Muscle layer of colon (tissue), 2 donors: ENCODE data around the gene TBC1D8.

ENCODE experiments used
- H3K27ac ChIP-seq: one replicate; pipeline ENCODE4 v1.7.0; 2013; ENCODE audit warnings: low read depth, mild to moderate bottlenecking, low read length, moderate library complexity
- H3K27me3 ChIP-seq, 2 donors: one replicate each; pipeline ENCODE4 v1.7.0; 2013; ENCODE audit warnings: low read length in 2 of 2, mild to moderate bottlenecking in 2 of 2; ENCODE audit not compliant: insufficient read depth in 2 of 2, control insufficient read depth in 1 of 2
- H3K36me3 ChIP-seq: one replicate; pipeline ENCODE4 v1.7.0; 2013; ENCODE audit warnings: mild to moderate bottlenecking, low read length; ENCODE audit not compliant: insufficient read depth
- H3K4me1 ChIP-seq: one replicate; pipeline ENCODE4 v1.7.0; 2013; ENCODE audit warnings: mild to moderate bottlenecking, low read length; ENCODE audit not compliant: insufficient read depth
- H3K4me3 ChIP-seq, 2 donors: one replicate each; pipeline ENCODE4 v1.7.0; 2013; ENCODE audit warnings: low read length in 2 of 2, low read depth in 1 of 2, mild to moderate bottlenecking in 1 of 2, moderate library complexity in 1 of 2
- H3K9ac ChIP-seq: one replicate; pipeline ENCODE4 v1.7.0; 2013; ENCODE audit warnings: low read length
- H3K9me3 ChIP-seq: one replicate; pipeline ENCODE4 v1.7.0; 2013; ENCODE audit warnings: mild to moderate bottlenecking, low read length
- donor health status: abdominal sarcoma.
- donor health status: Adenocarcinoma of cecum.

The TBC1D8 gene

DNA sequence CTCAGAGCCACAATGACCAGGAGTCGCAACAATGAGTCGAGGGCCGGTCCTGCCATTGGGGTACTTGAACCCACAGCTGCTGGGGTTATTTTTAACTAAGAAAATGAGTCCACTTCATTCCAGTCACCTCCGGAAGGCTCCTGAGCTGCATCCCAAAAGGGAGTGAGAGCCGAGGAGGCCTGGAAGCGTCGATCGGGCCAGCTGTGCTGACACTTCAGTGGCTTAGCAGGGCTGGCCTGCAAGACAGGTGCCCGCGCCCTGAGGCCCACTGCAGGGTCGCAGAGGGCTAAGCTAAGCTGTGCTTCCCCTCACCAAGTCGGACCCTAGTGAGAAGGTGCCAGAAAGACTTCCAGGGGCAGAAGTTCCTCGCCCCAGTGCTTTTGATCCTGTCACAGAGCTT is 21.1 kb downstream of the TBC1D8 start:
- Histone ChIP-seq H3K36me3 (no peaks in the 10 kb centered on the region), H3K4me3 (no peak overlapping the region), H3K9ac (no peak overlapping the region), H3K4me1 (peaks cover 9% of the 10 kb centered on the region), H3K9me3 (no peaks in the 10 kb centered on the region), H3K27me3 (no peaks in the 10 kb centered on the region), H3K27ac (no peak overlapping the region)

DNA sequence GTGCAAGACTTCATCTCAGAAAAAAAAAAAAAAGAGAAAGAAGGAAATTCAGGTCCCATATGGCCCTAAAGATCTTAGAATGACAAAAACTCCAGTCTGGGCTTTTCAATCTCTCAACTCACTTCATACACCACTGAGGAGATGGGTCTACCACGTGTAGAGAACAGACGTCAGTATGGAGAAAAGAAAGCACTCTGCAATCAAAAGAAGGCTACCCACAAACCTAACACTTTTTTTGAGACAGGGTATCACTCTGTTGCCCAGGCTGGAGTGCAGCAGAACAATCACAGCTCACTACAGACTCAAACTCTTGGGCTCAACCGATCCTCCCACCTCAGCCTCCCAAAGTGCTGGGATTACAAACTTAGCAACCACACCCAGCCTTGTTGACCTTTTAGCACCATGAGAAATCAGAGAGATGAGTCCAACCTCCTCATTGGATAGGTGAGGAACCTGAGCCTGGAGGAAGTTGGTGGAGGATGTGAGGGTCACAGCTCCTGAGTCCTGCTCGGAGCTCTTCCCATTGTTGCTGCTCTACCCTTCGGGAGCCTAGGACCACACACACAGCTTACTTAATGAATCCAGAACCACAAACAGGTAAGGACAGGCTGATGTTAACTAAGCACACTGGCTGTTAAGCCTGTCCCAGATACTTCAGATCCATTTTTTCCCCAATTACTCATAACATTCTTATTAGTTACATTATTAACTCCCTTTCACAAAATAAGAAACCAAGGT is 23.7 kb downstream of the TBC1D8 start:
- no peaks in the 10 kb centered on the region for H3K9me3 ChIP-seq
- no peak overlapping the region for H3K27ac ChIP-seq
- no peak overlapping the region for H3K9ac ChIP-seq
- peaks cover 28% of the 10 kb centered on the region for H3K4me1 ChIP-seq
- no peaks in the 10 kb centered on the region for H3K36me3 ChIP-seq
- H3K27me3 ChIP-seq: no peaks in the 10 kb centered on the region
- H3K4me3 ChIP-seq: no peak overlapping the region

DNA sequence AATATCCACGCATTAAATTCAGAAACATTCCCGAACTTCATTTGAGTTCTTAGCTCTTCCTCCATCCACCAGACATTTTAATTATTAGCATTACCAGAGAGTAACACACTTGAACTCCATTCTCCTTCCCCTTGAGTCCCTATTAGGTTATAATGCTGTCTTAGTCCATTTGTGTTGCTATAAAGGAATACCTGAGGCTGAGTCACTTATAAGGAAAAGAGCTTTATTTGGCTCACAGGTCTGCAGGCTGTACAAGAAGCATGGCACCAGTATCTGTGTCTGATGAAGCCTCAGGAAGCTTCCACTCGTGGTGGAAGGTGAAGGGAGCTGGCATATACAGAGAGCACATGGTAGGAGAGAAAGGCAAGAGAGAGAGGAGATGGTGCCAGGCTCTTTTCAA is 25.4 kb downstream of the TBC1D8 start:
- H3K27ac ChIP-seq: no peak overlapping the region
- no peaks in the 10 kb centered on the region for H3K27me3 ChIP-seq
- H3K4me1 ChIP-seq: peaks cover 29% of the 10 kb centered on the region
- H3K9ac ChIP-seq: no peak overlapping the region
- no peak overlapping the region for H3K4me3 ChIP-seq
- H3K36me3 ChIP-seq: no peaks in the 10 kb centered on the region
- H3K9me3 ChIP-seq: no peaks in the 10 kb centered on the region

DNA sequence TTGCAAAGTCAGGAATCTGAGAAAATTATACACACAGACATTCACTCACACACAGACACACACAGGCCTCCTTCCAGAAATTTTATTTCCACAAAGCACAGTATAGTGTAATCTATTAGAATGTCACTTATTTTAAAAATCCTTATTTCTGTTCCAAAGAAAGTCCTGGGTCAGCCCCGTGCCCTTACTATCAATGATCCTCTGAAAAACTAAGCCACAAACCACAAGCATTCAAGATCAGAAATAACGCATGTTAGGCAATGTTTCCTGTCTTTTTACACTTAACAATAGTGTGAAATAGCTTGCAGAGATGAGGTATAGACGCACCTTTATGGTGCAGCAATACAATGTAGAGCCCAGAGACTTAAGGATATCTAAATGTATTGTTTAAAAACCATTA is 25.8 kb downstream of the TBC1D8 start:
- peaks cover 32% of the 10 kb centered on the region for H3K4me1 ChIP-seq
- no peak overlapping the region for H3K4me3 ChIP-seq
- H3K9ac ChIP-seq: no peak overlapping the region
- H3K36me3 ChIP-seq: no peaks in the 10 kb centered on the region
- no peaks in the 10 kb centered on the region for H3K9me3 ChIP-seq
- H3K27ac ChIP-seq: no peak overlapping the region
- H3K27me3 ChIP-seq: no peaks in the 10 kb centered on the region

DNA sequence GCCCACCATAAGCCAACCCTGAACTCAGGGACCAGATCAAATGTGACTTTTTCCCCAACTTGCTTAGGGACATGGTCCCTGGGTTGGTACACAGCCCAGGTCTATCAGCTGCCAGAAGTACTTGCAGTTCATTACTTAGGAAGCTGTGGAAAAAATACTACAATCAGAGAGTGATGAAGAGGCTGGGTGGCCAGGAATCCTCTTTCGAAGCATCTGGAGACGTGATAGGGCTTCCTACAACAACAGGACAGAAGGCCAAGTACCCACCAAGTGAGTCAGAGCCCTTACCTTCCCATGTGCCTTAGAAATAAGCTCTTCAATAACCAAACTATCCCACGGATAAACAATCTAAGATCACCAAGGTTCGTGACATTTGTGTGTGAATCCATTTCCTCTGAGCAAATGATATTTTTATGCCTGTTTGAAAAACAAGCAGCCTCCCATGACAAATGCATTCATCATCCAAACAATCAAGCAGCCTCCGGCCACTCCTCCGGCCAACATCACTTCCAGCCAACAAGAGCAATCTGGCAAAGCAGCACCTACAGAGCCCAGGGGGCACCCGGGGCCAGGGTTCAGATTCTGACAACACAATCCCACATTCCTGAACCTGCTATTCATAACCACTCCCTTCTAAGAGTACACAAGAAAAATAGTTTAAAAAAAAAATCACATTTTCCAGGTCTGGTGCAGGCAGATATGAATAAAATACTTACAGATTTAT is 26.4 kb downstream of the TBC1D8 start:
- peak overlapping the region in 1 of 2 donors; percentile 1 for H3K4me3 ChIP-seq
- no peaks in the 10 kb centered on the region for H3K36me3 ChIP-seq
- H3K27ac ChIP-seq: peak overlapping the region; percentile 3
- H3K9ac ChIP-seq: no peak overlapping the region
- no peaks in the 10 kb centered on the region for H3K9me3 ChIP-seq
- peaks cover 32% of the 10 kb centered on the region for H3K4me1 ChIP-seq
- no peaks in the 10 kb centered on the region for H3K27me3 ChIP-seq

DNA sequence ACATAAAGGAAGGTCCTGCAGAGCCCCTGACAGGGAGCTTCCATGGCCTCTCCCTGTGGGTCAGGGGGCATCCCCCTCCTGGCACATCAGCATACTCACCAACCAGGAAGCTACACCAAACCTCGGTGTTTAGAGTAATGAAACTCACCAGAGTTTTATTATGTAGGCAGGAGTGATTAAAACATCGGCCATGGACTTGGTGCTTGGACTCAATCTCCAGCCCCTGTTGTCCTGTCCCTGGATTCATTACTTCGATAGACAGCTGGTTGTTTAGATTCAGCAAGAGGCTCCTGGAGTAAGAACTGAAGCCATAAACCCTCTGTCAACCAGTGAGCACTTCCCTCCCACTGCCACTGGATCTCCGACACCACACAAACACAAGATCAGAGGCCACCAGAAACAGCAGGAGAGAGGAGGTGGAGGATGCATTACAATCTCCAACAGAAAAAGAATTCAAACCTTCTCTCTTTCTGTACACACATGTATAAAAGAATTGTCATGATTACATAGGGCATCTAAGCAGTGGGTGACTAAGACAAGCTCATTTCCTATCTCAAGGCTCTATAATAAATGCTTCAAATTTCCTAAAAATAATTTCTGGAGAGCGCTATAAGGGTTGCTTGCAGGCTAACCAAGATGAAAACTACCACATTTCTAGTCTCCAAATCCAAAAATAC is 27.2 kb downstream of the TBC1D8 start:
- no peaks in the 10 kb centered on the region for H3K36me3 ChIP-seq
- no peak overlapping the region for H3K4me3 ChIP-seq
- no peaks in the 10 kb centered on the region for H3K27me3 ChIP-seq
- no peak overlapping the region for H3K9ac ChIP-seq
- H3K4me1 ChIP-seq: peaks cover 32% of the 10 kb centered on the region
- no peak overlapping the region for H3K27ac ChIP-seq
- H3K9me3 ChIP-seq: no peaks in the 10 kb centered on the region

DNA sequence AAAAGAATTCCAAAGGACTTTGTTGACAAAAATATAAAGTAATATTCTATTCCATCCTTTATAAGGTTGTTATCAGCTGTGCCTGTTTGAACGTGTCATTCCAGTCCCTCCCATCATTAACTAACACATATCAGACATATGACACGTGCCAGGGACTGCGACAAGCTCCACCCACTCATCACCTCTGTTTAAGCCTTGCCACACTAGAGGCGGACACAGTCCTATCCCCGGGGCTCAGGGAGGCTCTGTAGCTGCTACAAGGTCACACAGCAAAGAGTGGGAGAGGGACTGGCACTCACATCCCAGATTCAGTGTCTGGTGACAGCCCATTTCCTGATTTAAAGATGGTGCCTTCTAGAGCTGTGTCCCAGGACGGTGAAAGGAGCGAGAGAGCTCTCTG is 30.0 kb downstream of the TBC1D8 start:
- H3K4me1 ChIP-seq: peaks cover 32% of the 10 kb centered on the region
- H3K27ac ChIP-seq: no peak overlapping the region
- no peaks in the 10 kb centered on the region for H3K27me3 ChIP-seq
- H3K9me3 ChIP-seq: no peaks in the 10 kb centered on the region
- H3K4me3 ChIP-seq: no peak overlapping the region
- H3K9ac ChIP-seq: no peak overlapping the region
- no peaks in the 10 kb centered on the region for H3K36me3 ChIP-seq

DNA sequence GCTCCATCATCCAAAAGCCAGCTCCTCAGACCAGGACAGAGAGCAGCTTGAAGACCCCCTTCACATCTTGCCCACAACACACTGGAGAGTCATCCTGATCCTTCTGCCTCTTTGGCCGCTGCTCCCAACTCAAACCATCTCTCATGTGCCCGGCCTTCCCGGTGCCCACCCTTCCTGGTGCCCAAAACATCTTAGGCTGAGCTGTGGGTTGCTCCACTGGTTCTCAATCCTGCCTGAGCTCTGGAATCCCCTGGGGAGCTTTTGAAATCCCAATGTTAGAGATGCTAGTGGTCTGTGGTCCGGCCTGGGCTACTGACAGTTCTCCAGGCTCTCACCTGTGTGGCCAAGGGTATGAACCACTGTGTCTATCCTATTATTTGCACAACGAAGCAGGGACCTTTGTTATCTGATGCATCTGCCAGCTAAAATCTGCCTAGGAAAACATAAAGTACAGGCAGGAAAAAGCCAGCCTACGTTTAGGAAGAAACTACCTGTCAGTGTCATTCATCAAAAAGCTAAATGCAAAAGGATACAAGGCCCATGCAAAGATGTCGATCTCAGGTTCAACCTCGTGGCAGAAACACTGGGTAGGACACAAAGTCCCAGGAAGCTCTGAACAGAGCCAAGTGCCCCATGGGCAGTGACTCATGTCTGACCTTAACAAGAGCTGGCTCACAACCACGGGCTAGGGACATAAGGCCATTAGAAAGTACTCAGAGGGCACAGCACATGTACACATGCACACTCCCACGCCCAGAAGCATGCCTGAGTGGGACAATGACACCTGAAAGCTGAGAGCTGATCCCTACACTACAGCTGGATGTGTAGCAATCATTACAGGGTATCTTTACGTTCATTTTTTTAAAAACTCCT is 30.8 kb downstream of the TBC1D8 start:
- no peak overlapping the region for H3K4me3 ChIP-seq
- no peak overlapping the region for H3K27ac ChIP-seq
- no peaks in the 10 kb centered on the region for H3K27me3 ChIP-seq
- H3K9me3 ChIP-seq: no peaks in the 10 kb centered on the region
- no peaks in the 10 kb centered on the region for H3K36me3 ChIP-seq
- no peak overlapping the region for H3K9ac ChIP-seq
- H3K4me1 ChIP-seq: peaks cover 26% of the 10 kb centered on the region

DNA sequence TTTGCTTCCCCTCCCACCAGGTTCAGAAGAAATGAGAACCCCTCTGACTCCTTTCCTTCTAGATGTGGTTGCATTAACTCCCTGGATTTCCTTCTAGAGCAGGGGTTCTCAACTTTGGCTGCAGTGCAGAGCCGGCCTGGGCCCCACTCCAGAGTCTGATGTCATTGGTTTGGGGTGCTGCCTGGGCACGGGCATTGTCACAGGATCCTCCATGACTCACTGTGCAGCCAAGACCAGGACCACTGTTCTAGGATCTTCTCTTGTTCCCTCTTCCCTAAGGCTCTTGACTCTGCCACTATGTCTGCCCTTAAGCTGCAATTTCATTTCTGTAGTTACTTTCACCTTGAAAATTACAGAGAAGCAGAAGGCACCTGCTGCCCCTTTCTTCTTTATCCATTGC is 31.8 kb downstream of the TBC1D8 start:
- H3K4me3 ChIP-seq: no peak overlapping the region

DNA sequence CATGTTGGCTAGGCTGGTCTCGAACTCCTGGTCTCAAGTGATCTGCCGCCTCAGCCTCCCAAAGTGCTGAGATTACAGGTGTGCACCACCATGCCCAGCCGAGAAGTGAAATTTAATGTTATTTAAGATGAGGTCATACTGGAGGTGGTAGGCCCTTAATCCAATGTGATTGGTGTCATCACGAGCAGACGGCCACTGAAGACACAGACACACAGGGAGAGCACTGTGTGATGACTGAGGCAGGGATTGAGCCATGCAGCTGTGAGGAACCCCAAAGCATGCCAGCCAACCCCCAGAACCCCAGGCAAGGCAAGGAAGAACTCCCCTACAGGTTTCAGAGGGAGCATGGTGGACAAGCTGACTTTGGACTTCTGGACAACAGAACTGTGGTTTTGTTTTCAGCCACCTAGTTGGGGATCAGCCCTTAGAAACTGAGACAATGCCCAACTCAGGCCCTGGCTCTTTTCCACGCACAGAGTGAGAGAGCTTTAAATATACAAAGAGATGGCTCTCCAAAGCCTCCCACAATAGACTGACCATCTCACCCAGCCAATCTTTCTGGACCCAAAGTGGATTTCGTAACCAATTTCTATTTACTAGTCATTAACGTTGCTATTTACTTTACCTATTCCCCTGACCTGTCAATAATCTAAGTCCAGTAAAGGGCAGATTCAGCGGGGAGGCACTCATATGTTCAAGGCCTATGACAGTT is 34.2 kb downstream of the TBC1D8 start:
- H3K9me3 ChIP-seq: no peaks in the 10 kb centered on the region
- H3K9ac ChIP-seq: no peak overlapping the region
- H3K27ac ChIP-seq: no peak overlapping the region
- H3K27me3 ChIP-seq: no peaks in the 10 kb centered on the region
- no peaks in the 10 kb centered on the region for H3K36me3 ChIP-seq
- peaks cover 22% of the 10 kb centered on the region for H3K4me1 ChIP-seq
- no peak overlapping the region for H3K4me3 ChIP-seq

More for the DNA sequence above, 31.8 kb downstream of the TBC1D8 start:
- H3K9me3 ChIP-seq: no peaks in the 10 kb centered on the region
- H3K9ac ChIP-seq: no peak overlapping the region
- peaks cover 17% of the 10 kb centered on the region for H3K4me1 ChIP-seq
- H3K27ac ChIP-seq: no peak overlapping the region
- no peaks in the 10 kb centered on the region for H3K36me3 ChIP-seq
- no peaks in the 10 kb centered on the region for H3K27me3 ChIP-seq
